22Rv1 (cell line): Measurements from ENCODE around the gene FUZ.

Experiments
- ZFX ChIP-seq: fragments of 450-650 bp; IDR thresholded peaks from 2 replicates; pipeline ENCODE4 v1.6.1; 2017; ENCODE audit warnings: antibody characterized with exemption, borderline replicate concordance
- TF ChIP-seq, protein P1 (sequence below): fragments of 450-650 bp; IDR thresholded peaks from 2 replicates; pipeline ENCODE4 v1.5.1; 2017; ENCODE audit warnings: mild to moderate bottlenecking

GRCh38 chr19:49792829-49793560 lies 20.1 kb downstream of the FUZ start:
- TF ChIP-seq, protein P1, sequence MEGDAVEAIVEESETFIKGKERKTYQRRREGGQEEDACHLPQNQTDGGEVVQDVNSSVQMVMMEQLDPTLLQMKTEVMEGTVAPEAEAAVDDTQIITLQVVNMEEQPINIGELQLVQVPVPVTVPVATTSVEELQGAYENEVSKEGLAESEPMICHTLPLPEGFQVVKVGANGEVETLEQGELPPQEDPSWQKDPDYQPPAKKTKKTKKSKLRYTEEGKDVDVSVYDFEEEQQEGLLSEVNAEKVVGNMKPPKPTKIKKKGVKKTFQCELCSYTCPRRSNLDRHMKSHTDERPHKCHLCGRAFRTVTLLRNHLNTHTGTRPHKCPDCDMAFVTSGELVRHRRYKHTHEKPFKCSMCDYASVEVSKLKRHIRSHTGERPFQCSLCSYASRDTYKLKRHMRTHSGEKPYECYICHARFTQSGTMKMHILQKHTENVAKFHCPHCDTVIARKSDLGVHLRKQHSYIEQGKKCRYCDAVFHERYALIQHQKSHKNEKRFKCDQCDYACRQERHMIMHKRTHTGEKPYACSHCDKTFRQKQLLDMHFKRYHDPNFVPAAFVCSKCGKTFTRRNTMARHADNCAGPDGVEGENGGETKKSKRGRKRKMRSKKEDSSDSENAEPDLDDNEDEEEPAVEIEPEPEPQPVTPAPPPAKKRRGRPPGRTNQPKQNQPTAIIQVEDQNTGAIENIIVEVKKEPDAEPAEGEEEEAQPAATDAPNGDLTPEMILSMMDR = no peak
- TF ChIP-seq ZFX = no peak
